HG02885 (cell line): Measurements from ENCODE around the gene INPP5D.
"Not testable (repeated sequence)": the region's sequence is repeated elsewhere in the genome, so short reads cannot be mapped to it uniquely, and the experiment has no call there.

Experiments
- ATAC-seq: cut with Tn5 transposase; IDR thresholded peaks from one replicate; pipeline ENCODE4 v1.9.1; 2021; ENCODE audit warnings: mild to moderate bottlenecking; ENCODE audit not compliant: unreplicated experiment, poor library complexity

INPP5D gene

GRCh38 chr2:233195027-233195426, 134.9 kb downstream of the INPP5D start:
- ATAC-seq = no peak

- ATAC-seq = no peak
These were observed 136.9 kb downstream of the INPP5D start for GRCh38 chr2:233197022-233197421.

GRCh38 chr2:233198026-233198425, 137.9 kb downstream of the INPP5D start:
- no peak for ATAC-seq

GRCh38 chr2:233199870-233200269, 139.7 kb downstream of the INPP5D start:
- ATAC-seq = no peak

- not testable (repeated sequence) for ATAC-seq
These were observed 140.6 kb downstream of the INPP5D start for GRCh38 chr2:233200790-233201189.

- no peak for ATAC-seq
These were observed 141.3 kb downstream of the INPP5D start for GRCh38 chr2:233201258-233202013.

- no peak for ATAC-seq
These were observed 142.4 kb downstream of the INPP5D start for GRCh38 chr2:233202531-233202944.

- no peak for ATAC-seq
These were observed 142.9 kb downstream of the INPP5D start for GRCh38 chr2:233203060-233203459.

- ATAC-seq = no peak
These were observed 144.3 kb downstream of the INPP5D start for GRCh38 chr2:233204286-233204936.

GRCh38 chr2:233208382-233209116, 148.4 kb downstream of the INPP5D start:
- no peak for ATAC-seq

- ATAC-seq = no peak
These were observed 149.0 kb downstream of the INPP5D start for GRCh38 chr2:233209117-233209532.

GRCh38 chr2:233209533-233210171, 149.5 kb downstream of the INPP5D start:
- no peak for ATAC-seq

- ATAC-seq = no peak
These were observed 150.1 kb downstream of the INPP5D start for GRCh38 chr2:233210281-233210680.

- ATAC-seq = no peak
These were observed 150.9 kb downstream of the INPP5D start for GRCh38 chr2:233210843-233211547.

GRCh38 chr2:233211548-233211895, 151.4 kb downstream of the INPP5D start:
- no peak for ATAC-seq

GRCh38 chr2:233213011-233213410, 152.9 kb downstream of the INPP5D start:
- no peak for ATAC-seq

- no peak for ATAC-seq
These were observed 153.8 kb downstream of the INPP5D start for GRCh38 chr2:233213975-233214374.

- ATAC-seq = no peak
These were observed 157.8 kb downstream of the INPP5D start for GRCh38 chr2:233217892-233218377.

GRCh38 chr2:233218836-233219235, 158.7 kb downstream of the INPP5D start:
- no peak for ATAC-seq

- ATAC-seq = no peak
These were observed 159.7 kb downstream of the INPP5D start for GRCh38 chr2:233219848-233220247.
